Activated gamma-delta T cell (primary cell): ENCODE measurements around the gene CHST3.
"Not testable (repeated sequence)": the region's sequence is repeated elsewhere in the genome, so short reads cannot be mapped to it uniquely, and the experiment has no call there.

Experiments used
- DNase-seq: peaks from one replicate; lab custom pipeline; 2025; lab: John Stamatoyannopoulos, UW
- total RNA-seq, 2 donors: gene quantifications; one replicate each; lab custom pipeline; 2026; lab: John Stamatoyannopoulos, UW

The CHST3 gene, protein sequence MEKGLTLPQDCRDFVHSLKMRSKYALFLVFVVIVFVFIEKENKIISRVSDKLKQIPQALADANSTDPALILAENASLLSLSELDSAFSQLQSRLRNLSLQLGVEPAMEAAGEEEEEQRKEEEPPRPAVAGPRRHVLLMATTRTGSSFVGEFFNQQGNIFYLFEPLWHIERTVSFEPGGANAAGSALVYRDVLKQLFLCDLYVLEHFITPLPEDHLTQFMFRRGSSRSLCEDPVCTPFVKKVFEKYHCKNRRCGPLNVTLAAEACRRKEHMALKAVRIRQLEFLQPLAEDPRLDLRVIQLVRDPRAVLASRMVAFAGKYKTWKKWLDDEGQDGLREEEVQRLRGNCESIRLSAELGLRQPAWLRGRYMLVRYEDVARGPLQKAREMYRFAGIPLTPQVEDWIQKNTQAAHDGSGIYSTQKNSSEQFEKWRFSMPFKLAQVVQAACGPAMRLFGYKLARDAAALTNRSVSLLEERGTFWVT
- total RNA-seq: 0 to 0.26 reads per million in 2 donors

DNA sequence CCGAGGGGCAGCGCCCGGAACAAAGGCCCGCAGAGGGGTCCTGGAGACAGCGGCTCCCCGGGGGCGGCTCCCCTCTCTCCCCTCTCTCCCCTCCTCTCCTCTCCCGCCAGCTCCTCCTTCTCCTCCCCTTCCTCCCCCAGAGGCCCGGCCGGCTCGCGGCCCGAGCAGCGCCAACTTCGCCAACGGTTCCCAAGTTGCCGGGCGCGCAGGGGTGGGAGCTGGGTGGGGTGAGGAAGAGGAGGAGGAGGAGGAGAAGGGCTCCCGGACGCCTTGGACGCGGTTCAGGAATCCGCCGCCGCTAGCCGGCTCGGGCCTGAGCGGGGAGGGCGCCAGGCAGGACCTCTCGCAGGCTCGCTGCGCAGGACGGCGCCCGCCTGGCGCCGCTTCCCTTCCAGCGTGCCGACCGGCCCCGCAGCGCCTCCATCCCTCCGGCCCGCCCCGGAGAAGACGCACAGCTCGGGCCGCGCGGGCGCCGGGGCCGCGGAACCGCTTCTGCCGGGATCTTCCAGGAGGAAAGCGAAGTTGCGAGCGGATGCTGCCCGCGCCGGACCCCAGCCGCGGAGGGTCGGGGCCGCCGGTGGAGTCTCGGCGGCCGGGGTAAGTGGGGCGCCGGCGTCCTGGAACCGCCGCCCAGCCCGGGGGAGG lies at the start of gene CHST3:
TSS of gene CHST3 (plus strand) at position 298 of the 645 bp plus-strand sequence. CDS start 41,448 bp downstream, outside the sequence.
- no peak for DNase-seq

DNA sequence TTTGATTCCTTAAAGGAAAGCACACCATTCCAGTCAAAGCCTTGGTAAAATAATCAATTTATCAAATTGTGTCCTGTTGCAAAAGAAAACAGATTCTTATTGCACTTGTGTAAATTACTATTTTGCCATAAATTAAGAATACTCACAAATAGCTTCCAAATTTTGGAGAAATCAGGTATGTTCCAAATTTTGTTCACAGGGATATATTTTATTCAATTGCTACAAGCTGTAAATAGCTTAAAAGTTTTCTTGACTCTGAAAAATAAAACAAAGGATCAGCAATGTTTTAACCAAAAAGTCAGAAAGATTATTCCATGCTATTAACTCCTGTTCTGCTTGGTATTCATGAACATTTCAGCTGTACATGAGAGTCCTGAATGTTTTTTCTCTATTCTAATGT lies 47.4 kb upstream of the CHST3 start:
- DNase-seq: no peak

DNA sequence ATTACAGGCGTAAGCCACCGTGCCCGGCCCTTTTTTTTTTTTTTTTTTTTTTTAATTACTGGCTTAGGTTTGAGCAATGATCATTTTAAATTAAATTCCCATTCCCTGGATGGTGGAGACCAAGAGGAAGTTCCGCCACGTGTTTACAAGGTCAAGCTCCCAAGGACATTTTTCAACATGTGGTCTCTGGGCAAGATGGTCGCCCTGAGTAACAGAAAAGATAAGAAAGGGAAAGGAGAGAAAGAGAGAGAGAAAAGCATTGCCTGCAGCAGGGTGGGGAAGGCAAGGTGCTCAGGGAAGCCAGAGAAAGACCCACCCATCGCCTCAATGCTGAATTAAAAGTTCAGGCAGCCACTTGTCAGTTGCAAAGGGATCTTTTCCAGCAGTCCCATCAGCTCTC lies 45.2 kb upstream of the CHST3 start:
- DNase-seq: no peak

DNA sequence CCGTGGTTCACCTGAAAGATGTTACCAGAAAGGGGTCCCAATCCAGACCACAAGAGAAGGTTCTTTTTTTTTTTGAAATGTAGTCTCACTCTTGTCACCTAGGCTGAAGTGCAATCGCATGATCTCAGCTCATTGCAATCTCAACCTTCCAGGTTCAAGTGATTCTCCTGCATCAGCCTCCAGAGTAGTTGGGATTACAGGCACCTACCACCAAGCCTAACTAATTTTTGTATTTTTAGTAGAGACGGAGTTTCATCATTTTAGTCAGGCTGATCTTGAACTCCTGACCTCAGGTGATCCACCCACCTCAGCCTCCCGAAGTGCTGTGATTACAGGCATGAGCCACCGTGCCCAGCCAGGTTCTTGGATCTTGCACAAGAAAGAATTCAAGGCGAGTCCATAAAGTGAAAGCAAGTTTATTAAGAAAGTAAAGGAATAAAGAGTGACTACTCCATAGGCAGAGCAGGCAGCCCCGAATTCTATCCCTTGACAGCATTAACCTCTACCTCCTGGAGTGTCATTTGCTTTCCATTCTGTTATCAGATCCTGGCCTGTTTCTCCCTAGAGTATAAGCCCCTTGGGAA lies 44.1 kb upstream of the CHST3 start:
- DNase-seq: not testable (repeated sequence)

DNA sequence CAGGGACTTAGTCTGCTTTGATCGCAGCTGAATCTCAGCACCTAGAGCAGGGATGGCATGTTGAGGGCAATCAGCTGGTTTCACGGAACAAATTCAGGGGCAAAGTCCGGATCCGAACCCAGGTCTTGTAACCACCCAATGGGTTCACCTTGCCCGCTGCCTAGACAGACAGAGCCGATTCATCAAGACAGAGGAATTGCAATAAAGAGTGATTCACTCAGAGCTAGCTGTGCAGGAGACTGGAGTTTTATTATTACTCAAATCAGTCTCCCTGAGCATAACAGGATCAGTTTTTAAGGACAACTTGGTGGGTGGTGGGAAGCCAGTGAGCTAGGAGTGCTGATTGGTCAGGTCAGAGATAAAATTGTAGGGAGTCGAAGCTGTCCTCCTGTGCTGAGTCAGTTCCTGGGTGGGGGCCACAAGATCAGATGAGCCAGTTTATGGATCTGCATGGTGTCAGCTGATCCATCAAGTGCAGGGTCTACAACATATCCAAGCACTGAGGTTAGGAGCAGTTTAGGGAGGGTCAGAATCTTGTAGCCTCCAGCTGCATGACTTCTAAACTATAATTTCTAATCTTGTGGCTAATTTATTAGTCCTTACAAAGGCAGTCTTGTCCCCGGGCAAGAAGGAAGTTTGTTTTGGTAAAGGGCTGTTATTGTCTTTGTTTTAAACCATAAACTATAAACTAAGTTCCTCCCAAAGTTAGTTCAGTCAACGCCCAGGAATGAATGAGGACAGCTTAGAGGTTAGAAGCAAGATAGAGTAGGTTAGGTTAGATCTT lies 43.5 kb upstream of the CHST3 start:
- DNase-seq: no peak

DNA sequence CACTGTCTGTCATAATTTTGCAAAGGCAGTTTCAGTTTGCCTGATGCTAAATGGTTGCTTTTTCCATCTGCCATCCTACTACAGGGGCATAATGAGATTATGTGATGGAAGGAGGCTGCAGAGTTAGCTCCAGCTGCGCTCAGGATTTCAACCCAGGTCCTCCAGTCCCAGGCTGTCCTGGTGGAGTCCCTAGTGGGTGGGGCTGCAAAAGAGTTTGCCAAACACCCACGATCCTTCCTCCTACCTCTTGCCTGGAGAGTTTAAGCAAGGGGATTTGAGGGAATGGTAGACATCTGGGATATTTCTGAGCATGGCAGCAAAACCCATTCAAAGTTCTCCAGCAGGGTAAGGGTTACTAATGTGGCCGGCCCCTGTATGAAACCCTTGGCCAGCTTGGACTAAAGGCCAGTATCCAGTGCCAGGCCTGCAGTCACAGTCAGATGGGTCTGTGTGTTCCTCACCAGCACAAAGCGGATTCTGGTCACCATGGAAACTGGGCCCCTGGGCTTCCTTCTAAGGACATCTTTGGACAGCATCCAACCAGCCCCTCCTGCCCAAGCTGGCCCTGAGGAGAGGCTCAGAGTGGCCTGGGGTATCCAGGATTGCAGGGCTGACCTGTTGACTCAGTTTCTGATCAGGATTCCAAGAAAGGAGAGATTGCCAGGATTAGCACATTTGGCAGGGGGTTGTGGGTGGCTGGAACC lies 42.7 kb upstream of the CHST3 start:
- DNase-seq: no peak

DNA sequence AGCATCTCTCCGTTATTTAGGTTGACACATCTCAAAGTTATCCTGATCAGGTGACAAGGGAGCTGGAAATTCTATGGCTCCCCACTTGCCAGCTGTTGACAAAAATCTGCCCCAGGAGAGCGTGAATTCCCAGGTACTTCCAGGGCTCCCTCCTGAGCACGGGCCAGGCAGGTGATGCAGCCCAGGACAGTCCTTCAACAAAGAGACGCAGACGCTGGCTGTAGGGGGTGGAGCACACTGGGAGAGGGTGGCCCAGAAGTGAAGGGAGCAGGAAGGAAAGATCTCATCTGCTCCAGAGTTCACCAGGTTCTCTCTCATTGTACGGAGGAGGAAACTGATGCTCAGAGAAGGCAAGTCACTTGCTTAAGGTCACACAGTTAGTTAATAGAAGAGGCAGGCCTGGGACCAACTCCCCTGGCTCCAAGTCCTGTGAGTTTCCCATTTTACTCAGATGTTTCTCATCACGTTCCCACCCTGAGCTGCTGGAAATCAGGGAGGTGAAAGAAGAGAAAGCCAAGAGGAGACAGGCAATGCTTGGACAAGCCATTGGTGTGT lies 41.0 kb upstream of the CHST3 start:
- no peak for DNase-seq

DNA sequence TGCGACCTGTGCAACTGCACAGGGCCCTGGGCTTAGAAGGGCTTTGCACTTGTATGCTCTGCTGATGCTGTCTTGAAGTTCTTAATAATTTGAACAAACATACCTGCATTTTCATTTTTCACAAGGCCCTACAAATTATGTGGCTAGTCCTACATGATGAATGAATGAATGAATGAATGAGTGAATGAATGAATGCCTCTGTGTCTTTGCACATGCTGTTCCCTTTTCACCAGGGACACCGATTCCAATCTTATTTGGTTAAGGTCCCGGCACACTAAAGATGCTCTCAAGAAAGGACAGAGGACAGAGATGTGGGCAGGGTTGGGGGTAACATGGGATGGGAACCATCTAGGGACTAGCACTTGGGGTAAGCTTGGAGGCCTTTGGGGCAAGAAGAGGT lies 39.4 kb upstream of the CHST3 start:
- no peak for DNase-seq

DNA sequence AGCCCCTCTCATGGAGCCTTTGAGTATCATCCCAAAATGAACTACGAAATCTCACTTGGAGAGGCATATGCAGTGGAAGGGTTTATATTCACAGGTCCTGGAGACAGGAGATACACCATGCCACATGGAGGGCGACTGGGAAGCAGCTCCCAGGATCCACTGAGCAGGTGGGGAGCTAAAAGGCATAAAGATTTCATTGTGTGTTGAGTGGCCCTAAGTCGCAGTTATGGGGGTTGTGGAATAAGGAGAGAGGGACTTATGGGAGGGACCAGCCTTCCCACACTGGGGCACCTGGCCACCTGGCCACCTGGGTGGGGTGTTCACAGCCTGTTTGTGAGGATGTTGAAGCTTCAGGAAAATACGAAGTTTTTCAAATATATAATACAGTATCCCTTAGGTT lies 37.0 kb upstream of the CHST3 start:
- no peak for DNase-seq

DNA sequence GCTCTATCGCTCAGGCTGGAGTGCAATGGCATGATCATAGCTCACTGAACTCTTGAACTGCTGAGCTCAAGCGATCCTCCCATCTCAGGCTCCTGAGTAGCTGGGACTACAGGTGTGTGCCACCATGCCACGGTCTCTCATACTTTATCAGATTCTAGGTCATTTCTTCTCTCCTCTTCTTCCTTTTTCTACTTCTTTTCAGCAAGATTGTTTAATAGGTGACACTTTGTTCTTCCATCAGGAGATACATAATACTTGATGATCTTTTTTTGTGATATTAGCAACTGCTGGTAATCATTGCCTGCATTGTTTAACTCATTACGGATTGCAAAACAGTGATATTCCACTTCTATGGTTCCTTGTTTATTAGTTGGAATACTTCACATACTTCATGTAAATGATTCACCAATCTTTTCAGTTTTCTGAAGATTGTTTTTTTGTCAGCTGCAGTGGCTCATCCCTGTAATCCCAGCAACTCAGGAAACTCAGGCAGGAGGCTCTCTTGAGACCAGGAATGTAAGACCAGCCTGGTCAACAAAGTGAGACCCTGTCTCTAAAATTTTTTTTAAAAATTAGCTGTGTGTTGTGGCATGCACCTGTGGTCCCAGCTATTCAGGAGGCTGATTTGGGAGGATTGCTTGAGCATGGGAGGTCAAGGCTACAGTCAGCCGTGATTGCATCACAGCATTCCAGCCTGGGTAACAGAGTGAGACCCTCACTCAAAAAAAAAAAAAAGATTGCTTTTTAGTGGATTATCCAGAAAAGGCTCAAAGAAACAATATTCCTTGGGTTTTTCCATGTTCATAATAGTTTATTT lies 36.2 kb upstream of the CHST3 start:
- DNase-seq: no peak

DNA sequence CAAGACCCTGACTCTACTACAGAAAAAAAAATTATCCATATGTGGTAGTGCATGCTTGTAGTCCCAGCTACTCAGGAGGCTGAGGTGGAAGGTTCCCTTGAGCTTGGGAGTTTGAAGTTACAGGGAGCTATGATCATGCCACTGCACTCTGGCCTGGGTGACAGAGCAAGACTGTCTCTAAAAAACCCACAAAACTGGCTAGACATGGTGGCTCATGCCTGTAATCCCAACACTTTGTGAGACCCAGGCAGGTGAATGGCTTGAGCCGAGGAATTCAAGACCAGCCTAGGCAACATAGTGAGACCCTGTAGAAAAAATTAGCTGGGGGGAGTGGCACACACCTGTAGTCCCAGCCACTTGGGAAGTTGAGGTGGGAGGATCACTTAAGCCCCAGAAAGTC lies 32.9 kb upstream of the CHST3 start:
- DNase-seq: no peak

DNA sequence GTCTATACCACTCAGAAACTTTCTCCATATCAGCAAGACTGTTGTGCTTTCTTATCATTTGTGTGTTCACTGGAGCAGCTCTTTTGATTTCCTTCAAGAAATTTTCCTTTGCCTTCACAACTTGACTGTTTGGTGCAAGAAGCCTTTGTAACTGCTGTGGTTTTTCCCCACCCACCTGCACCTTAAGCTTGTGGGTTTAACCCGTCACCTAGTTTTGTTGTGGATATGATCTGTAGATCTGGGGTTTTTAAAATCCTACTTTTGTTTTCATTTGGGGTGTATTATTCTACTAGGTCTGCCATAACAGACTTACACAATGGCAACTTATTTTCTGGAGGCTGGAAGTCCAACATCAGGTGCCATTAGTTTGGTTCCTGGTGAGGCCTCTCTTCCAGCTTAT lies 30.5 kb upstream of the CHST3 start:
- DNase-seq: no peak

DNA sequence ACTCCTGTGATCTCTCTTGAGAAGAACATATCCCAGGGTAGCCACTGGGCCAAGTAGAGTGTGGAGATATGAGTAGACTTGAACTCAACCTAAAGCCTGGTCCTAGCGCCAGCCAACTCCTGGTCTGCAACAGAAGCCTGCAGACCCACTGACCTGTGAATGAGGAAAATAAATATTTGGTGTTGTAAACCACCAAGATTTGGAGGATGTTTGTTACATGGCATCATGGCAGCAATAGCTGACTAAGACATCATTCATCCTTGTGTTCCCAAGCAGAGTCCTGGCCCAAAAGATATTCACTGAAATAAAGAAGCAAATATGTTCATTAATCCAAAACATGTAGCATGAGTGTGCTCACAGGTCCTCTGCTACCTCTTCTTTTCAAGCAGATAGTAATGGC lies 26.0 kb upstream of the CHST3 start:
- DNase-seq: no peak

DNA sequence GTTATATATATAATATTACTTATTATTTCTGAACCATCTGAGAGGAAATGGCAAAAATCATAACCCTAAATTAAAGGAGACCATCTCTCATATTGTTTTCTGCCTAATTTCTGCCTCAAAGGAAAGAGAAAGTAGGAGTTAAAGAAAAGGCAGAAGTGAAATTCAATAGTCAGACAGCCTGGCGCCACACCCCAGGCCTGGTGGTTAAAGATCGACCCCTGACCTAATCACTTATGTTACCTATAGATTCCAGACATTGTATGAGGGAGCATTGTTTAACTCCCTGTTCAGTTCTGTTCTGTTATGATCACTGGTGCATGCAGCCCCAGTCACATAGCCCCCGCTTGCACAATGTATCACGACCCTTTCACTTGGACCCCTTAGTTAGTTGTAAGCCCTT lies 24.9 kb upstream of the CHST3 start:
- no peak for DNase-seq

DNA sequence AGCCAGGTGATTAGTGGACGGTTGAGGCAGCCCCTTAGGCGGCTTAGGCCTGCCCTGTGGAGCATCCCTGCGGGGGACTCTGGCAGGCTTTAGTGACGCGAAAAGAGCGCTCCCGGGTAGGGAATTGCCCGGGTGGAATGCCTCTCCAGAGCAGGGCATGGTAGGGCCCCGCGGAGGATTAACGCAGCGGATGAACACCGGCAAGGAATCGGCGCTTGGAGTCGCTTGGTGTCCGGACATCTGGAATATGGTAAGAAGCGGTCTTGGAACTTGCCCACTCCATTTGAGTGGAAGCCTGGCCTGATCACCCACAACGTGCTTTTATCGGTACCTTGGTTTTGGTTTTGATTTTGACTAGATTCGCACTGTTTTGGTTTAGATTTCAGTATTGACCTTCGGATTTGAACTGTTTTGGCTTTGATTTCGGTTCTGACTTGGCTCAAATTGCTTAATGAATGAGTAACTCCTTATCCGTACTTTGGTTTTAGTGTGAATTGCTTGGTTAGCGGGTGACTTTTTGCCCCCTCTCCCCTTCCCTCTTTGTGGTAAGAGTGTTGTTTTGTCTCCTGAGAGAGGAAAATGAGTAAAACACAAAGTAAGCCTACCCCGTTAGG lies 24.2 kb upstream of the CHST3 start:
- DNase-seq: no peak

DNA sequence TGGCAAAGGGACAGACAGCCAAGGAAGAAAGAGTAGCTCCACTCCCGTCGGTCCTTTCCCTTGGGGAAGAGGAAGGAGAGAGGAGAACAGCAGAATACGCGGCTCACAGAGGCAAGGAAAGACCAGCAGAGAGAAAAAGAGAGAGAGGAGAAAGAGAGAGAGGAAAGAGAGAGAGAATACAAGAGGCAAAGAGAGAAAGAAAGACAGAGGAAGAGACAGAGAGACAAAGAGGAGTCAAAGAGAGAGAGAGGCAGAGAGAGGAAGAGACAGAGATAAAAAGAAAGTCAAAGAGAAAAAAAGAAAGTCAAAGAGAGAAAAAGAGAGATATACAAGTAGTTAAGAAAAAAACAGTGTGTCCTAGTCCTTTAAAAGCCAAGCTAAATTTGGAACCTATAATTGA lies 23.4 kb upstream of the CHST3 start:
- no peak for DNase-seq

DNA sequence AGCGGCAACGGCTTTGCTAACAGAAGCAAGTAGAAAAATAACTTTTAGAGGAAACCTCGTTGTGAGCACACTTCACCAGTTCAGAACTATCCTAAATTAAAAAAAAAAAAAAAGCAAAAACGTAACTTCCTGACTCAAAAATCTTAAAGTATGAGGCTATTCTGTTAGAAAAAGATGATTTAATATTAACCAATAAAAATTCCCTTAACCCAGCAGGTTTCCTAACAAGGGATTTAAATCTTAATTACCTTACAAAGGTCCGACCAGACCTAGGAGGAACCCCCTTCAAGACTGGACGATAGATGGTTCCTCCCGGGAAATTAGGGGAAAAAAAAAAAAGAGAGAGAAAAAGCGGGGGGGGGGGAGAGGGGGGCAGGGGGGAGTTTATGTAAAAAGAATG lies 22.9 kb upstream of the CHST3 start:
- no peak for DNase-seq

DNA sequence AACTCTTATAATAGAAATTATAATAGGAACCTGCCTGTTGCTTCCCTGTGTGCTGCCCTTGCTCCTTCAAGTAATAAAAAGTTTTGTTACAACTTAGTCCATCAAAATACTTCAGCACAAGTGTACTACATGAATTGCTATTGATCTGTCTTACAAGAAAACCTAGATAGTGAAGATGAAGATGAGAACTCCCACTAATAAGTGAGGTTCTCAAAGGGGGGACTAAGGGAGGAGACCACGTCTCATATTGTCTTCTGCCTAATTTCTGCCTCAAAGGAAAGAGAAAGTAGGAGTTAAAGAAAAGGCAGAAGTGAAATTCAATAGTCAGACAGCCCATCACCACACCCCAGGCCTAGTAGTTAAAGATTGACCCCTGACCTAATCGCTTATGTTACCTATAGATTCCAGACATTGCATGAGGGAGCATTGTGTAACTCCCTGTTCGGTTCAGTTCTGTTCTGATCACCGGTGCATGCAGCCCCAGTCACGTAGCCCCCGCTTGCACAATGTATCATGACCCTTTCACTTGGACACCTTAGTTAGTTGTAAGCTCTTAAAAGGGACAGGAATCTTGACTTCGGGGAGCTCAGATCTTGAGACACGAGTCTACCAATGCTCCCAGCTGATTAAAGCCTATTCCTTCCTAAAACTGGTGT lies 18.2 kb upstream of the CHST3 start:
- DNase-seq: no peak

DNA sequence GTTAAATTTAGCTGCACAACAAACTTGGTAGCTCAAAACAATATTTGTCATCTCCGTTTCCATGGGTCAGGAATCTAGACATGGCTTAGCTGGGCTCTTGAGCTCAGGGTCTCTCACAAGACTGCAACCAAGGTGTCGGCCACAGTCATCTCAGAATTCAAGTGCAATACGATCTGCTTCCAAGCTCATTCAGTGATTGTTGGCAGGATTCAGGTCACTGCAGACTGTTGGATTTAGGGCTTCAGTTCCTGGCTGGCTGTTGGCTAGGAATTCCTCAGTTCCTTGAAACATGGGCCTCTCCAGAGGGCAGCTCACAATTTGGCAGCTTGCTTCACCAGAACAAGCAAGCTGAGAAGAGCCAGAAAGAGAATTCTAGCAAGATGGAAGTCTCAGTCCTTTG lies 17.5 kb upstream of the CHST3 start:
- no peak for DNase-seq
